Muscle layer of duodenum (tissue), 2 donors: ENCODE results near the gene MYOZ1.

Experiments used
- H3K27ac ChIP-seq: one replicate; pipeline ENCODE4 v1.7.0; 2013; ENCODE audit warnings: mild to moderate bottlenecking, low read length
- H3K27me3 ChIP-seq: one replicate; pipeline ENCODE4 v1.7.0; 2013; ENCODE audit warnings: low read depth, mild to moderate bottlenecking, control low read depth, low read length
- H3K36me3 ChIP-seq, 2 donors: one replicate each; pipeline ENCODE4 v1.7.0; 2013; ENCODE audit warnings: low read length in 2 of 2, control low read depth in 1 of 2, mild to moderate bottlenecking in 1 of 2; ENCODE audit not compliant: insufficient read depth in 2 of 2, control insufficient read depth in 1 of 2
- H3K4me1 ChIP-seq, 2 donors: one replicate each; pipeline ENCODE4 v1.7.0; 2013; ENCODE audit warnings: low read length in 2 of 2, mild to moderate bottlenecking in 2 of 2, control low read depth in 1 of 2, moderate library complexity in 1 of 2; ENCODE audit not compliant: insufficient read depth in 2 of 2, control insufficient read depth in 1 of 2
- H3K4me3 ChIP-seq, 2 donors: one replicate each; pipeline ENCODE4 v1.7.0; 2013; ENCODE audit warnings: low read length in 2 of 2, low read depth in 1 of 2, mild to moderate bottlenecking in 1 of 2
- H3K9me3 ChIP-seq, 2 donors: one replicate each; pipeline ENCODE4 v1.7.0; 2013; ENCODE audit warnings: low read length in 2 of 2, control low read depth in 1 of 2, mild to moderate bottlenecking in 1 of 2; ENCODE audit not compliant: control insufficient read depth in 1 of 2
- donor health status: healthy.

MYOZ1 gene

DNA sequence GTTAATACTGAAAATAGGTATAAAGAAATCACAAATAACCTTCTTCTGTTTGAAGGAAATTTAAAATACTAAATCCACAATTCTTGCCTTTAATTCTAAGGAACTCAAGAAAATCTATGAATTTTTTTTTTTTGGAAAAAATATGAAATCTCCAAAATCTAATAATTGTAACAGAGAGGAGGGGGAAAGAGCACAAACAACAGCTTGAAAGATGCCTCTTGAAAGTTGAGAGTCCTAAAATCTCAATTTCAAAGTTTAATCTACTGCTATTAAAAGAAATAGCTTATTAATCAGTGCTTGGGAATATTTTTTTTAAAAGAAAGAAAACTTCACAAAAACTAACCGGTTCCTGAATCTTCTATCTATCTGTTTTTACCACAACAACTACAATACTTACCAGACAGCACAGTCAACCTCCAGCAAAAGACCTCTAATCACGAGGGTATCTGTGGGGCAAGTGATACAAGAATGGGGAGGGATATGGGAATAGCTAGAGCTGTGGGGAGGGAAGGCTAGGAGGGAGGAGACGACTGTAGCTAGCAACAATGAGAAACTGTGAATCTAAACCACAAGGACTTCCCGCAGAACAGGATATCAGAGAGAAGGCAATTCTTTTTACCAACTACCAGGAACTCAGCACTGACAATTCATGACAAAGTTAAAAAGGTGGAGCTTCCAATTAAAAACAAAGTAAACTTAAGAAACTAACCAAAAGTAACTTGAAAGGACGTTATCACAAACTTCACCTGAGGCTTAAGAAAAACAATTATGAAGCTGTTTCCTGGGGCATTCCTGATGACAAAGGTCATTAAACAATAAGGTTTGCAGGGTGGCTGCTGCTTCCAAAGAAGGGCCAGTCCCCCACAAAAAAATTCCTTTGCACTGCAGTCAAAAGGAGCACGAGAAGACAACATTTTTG lies 50.1 kb downstream of the MYOZ1 start, which contains the start of gene USP54:
Gene USP54, minus strand, starts transcription at position 462 of the 919 bp plus-strand sequence. CDS start 15,684 bp downstream, outside the sequence.
- H3K27ac ChIP-seq, result peak within 1 kb of the TSS; percentile 81
- H3K9me3 ChIP-seq, result no peaks in the 10 kb centered on the region
- H3K4me3 ChIP-seq, result peak within 1 kb of the TSS in 1 of 2 donors; percentile 52
- H3K27me3 ChIP-seq, result no peaks in the 10 kb centered on the region
- peaks cover 6 to 12% of the 10 kb centered on the region in 2 donors for H3K4me1 ChIP-seq
- H3K36me3 ChIP-seq, result no peaks in the 10 kb centered on the region

DNA sequence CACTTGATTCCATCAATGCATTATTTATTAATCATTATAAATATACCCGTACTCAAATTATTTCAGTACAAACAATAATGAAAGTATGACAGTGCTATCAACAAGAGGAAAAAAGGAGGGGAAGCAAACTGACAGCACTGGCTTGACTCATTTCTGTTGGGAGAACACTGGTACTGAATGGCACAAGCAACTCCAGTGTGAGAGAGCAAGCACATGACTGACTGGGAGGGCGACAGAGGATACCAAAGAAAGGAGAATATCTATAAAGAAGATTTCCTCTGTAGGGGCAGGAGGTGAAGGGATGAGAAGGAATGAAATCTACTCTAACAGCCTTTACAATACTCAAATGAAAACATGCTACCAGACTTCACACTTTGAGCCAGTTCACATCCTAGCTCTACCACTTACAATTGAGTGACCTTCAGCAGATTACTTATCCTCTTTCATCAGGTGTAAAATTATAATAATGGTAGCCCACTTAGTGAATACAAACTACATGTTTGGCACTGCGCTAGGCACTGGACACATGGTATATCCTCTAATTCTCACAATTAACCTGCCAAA lies 51.6 kb downstream of the MYOZ1 start:
- H3K9me3 ChIP-seq, result no peaks in the 10 kb centered on the region
- H3K27ac ChIP-seq, result peak overlapping the region; percentile 56
- no peaks in the 10 kb centered on the region for H3K36me3 ChIP-seq
- peaks cover 12 to 14% of the 10 kb centered on the region in 2 donors for H3K4me1 ChIP-seq
- H3K4me3 ChIP-seq, result no peak overlapping the region
- no peaks in the 10 kb centered on the region for H3K27me3 ChIP-seq

DNA sequence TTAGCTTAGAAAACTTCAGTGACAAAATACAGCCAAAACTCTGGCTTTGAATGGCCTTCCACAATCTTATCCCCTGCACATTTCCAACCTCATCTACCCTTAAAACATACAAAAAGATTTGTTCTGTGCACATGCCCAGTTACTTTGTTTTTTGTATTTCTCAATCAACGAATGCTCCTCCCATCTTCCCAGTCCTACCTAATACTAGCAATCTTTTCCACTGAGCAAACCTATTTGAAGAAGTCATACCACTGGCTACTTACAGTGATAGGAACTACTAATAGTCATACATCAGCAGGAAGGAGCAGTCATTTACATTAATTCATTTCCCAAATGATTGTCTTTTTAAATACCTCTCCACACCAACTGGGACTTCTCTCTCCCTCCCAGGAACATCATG lies 52.6 kb downstream of the MYOZ1 start:
- peaks cover 12 to 14% of the 10 kb centered on the region in 2 donors for H3K4me1 ChIP-seq
- no peaks in the 10 kb centered on the region for H3K36me3 ChIP-seq
- H3K27ac ChIP-seq, result no peak overlapping the region
- no peak overlapping the region for H3K4me3 ChIP-seq
- no peaks in the 10 kb centered on the region for H3K27me3 ChIP-seq
- H3K9me3 ChIP-seq, result no peaks in the 10 kb centered on the region

DNA sequence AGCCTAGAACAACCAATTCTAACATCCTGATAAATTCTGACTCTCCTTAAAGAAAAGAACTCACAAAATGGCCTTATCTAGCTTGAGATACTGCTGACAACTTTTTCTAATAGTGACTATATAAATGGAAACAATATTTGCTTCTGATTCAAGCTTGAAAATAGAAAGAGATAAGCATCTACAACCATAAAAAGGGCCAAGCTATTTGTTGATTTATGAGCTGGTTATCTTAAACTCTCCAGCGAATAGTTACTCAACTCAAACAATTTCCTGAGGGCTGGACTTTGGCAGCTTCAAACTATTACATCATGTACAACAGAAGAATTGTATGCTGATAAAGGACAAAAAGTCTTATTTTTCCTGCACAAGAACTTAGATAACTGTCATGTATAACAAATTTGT lies 54.7 kb downstream of the MYOZ1 start:
- Histone ChIP-seq H3K36me3 (no peaks in the 10 kb centered on the region), H3K27me3 (no peaks in the 10 kb centered on the region), H3K4me1 (peaks cover 12 to 14% of the 10 kb centered on the region in 2 donors), H3K4me3 (peak overlapping the region in 1 of 2 donors; percentile 28), H3K9me3 (no peaks in the 10 kb centered on the region), H3K27ac (peak overlapping the region; percentile 69)

DNA sequence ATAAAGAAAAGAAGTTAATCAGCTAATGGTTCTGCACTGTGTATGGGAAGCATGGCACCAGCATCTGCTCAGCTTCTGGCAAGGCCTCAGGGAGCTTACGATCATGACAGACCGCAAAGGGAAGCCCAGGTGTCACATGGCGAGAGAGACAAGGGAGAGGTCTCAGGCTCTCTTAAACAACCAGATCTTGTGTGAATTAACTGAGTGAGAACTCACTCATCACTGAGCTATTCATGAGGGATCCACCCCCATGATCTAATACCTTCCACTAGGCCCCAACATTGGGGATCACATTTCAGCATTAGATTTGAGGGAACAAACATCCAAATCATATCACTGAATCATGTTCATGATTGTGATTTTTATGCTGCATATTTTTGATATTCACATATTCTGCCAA lies 55.9 kb downstream of the MYOZ1 start:
- Histone ChIP-seq H3K27ac (no peak overlapping the region), H3K4me1 (peaks cover 12 to 14% of the 10 kb centered on the region in 2 donors), H3K9me3 (no peaks in the 10 kb centered on the region), H3K36me3 (no peaks in the 10 kb centered on the region), H3K27me3 (no peaks in the 10 kb centered on the region), H3K4me3 (no peak overlapping the region)

DNA sequence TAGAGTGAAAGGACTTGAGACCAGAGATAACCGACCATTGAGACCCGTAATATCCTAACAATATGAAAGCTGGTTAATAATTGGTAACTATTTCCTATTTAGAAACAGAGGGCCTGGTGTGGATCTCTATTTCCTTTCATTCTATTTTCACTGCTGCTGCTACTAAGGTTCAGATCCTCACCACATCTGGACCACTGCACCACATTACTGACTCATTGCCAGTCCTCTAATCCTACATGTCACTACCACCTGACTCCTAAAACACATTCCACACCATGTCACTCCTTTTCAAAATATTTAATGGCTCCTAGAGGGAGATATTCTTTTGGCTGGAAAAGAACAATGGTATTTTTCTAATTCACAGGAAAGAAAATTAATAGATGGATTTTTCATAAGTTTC lies 56.5 kb downstream of the MYOZ1 start:
- no peak overlapping the region for H3K27ac ChIP-seq
- peaks cover 12 to 14% of the 10 kb centered on the region in 2 donors for H3K4me1 ChIP-seq
- no peaks in the 10 kb centered on the region for H3K9me3 ChIP-seq

DNA sequence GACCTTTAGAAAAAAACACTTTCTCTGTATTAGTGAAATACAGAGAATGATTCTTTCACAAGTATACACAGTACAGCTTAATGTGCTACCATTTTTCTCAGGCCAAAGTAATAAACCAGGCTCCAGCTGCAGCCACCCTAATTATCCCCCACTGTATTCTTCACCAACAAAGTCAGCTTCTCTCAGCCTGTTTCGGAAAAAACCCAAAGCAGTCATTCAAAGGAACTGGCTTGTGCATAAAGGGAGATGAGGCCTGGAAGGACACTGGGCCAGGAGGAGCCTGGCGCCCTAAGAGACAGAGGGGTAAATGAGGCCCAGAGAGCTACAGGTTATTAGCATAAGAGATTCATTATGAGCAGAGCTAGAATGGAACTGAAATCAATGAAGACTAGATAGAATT lies 59.4 kb downstream of the MYOZ1 start:
- Histone ChIP-seq H3K4me3 (no peak overlapping the region), H3K27ac (no peak overlapping the region), H3K4me1 (peaks cover 16 to 19% of the 10 kb centered on the region in 2 donors), H3K36me3 (no peaks in the 10 kb centered on the region), H3K9me3 (no peaks in the 10 kb centered on the region), H3K27me3 (no peaks in the 10 kb centered on the region)

More for the DNA sequence above, 56.5 kb downstream of the MYOZ1 start:
- no peaks in the 10 kb centered on the region for H3K36me3 ChIP-seq
- no peak overlapping the region for H3K4me3 ChIP-seq
- no peaks in the 10 kb centered on the region for H3K27me3 ChIP-seq
